DND-41 (cell line): Measurements from ENCODE around the gene KCND3.

Experiments
- CTCF ChIP-seq: IDR thresholded peaks from 2 replicates; pipeline ENCODE4 v1.5.1; 2012; ENCODE audit warnings: borderline replicate concordance, low read length, moderate library complexity, mild to moderate bottlenecking; ENCODE audit not compliant: poor library complexity, severe bottlenecking; ENCODE audit errors: extremely low read depth
- EZH2 ChIP-seq: IDR thresholded peaks from 3 replicates; pipeline ENCODE4 v1.6.1; 2012; ENCODE audit warnings: borderline replicate concordance, low read depth, mild to moderate bottlenecking, moderate library complexity, low read length, inconsistent platforms; ENCODE audit not compliant: severe bottlenecking

DNA sequence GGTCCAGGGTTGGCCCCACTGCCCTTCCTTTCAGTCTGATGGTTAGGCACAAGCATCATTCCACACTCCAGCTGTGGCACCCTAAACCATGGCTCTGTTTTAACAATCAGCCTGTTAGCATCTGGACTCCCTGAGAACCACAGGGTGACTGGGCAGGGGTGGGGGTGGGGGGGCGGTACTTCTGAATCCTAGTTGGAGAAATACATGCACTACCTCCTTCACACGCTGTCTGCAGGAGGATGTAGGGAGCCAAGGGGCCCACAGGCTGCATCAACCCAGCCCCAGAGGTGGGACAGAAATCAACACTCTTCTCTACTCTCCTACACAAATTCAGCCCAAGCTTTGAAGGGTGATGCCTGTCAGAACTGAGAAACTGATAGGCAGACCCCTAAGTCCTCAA is 209.9 kb downstream of the KCND3 start:
- TF ChIP-seq EZH2, result no peak
- no peak for TF ChIP-seq CTCF
